Measurements from ENCODE around the gene GNAQ. TPM values are rescaled to one million over a fixed set of nuclear protein-coding genes. Genes with fewer than 3 reads are reported as not detected.

Gene GNAQ
- total RNA-seq, 4 donors from 2014 or later, result 13.1 to 19.7 (median 16.4) TPM

DNA sequence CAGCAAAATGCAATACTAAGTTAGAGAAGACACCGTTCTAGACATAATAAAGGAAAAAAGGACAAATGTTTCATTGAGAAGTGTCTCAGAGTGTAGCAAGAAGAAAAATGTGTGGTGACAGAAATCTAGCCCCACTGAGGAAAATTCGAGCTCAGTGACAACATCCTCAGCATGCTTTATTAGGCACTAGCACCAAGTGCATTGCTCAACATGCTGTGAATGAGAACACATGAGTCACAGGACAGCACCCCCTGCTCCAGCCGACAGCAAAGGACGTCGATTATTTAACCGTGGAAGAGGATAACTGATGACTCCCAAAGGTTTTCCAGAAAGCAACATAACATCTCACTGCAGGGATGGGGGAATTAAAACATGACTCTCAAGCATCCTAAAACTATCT lies 182.7 kb downstream of the GNAQ start:
- no peak overlapping the region for H3K4me3 ChIP-seq (ENCODE audit: low read depth, poor library complexity, severe bottlenecking)
- intact Hi-C loops (cut with DNase I; ENCODE audit: low total_unique reads), result no loop called here
- 40 to 49% methylated on average over 6 of the region's 6 CpGs for WGBS, 2 donors
- DNase-seq (ENCODE audit: low spot score in 2 of 2), result peak; percentile 82 to 93
- TF ChIP-seq POLR2A (IDR thresholded peaks at IDR 0.05), result no peak
- TF ChIP-seq, protein P1, sequence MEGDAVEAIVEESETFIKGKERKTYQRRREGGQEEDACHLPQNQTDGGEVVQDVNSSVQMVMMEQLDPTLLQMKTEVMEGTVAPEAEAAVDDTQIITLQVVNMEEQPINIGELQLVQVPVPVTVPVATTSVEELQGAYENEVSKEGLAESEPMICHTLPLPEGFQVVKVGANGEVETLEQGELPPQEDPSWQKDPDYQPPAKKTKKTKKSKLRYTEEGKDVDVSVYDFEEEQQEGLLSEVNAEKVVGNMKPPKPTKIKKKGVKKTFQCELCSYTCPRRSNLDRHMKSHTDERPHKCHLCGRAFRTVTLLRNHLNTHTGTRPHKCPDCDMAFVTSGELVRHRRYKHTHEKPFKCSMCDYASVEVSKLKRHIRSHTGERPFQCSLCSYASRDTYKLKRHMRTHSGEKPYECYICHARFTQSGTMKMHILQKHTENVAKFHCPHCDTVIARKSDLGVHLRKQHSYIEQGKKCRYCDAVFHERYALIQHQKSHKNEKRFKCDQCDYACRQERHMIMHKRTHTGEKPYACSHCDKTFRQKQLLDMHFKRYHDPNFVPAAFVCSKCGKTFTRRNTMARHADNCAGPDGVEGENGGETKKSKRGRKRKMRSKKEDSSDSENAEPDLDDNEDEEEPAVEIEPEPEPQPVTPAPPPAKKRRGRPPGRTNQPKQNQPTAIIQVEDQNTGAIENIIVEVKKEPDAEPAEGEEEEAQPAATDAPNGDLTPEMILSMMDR (IDR thresholded peaks at IDR 0.05), result no peak

DNA sequence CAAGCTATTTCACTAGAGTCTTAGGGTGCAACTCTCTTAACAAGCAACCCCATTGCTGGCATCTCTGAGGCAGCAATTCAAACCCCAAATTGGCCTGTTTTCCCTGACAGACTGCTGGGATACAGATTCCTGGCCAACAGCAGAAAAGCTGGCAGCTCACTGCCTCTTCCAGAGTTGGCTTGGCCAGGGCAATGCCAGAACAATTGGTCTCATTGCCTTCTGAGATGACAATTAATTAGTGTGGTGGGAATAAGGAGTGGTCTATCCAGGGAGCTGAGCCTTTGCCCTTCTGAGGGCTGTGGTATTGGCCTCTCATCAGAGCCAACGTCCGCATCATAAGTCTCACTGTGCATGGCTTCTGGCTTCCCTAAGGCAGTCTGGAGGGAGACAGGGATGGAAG lies 183.2 kb downstream of the GNAQ start:
- intact Hi-C loops (cut with DNase I; ENCODE audit: low total_unique reads), result no loop called here
- WGBS, 2 donors, result 36 to 65% methylated on average over 2 of the region's 2 CpGs
- no peak for DNase-seq (ENCODE audit: low spot score in 2 of 2)
- TF ChIP-seq, protein P1 (IDR thresholded peaks at IDR 0.05), result no peak
- TF ChIP-seq POLR2A (IDR thresholded peaks at IDR 0.05), result no peak
- no peak overlapping the region for H3K4me3 ChIP-seq (ENCODE audit: low read depth, poor library complexity, severe bottlenecking)

DNA sequence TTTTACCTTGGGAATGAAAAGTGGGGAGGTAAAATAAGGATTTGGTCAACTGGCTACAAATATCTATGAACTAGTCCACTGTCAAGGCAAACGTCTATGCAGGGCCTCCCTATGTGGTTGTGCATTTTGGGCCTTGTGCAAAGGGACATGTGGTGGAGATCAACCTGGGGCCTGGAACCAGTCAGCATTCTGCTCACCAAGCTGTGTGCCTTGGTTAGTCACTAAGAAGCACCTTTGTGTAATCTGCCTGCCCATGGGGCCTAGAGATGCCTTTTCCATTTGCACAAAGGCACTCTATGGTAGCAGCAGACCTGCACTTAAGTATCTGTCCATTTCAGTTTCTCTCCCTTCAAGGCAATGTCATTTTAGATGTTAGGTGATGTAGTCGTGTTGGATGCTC lies 184.0 kb downstream of the GNAQ start:
- intact Hi-C loops (cut with DNase I; ENCODE audit: low total_unique reads), result no loop called here
- H3K4me3 ChIP-seq (ENCODE audit: low read depth, poor library complexity, severe bottlenecking), result no peak overlapping the region
- TF ChIP-seq, protein P1 (IDR thresholded peaks at IDR 0.05), result no peak
- no peak for TF ChIP-seq POLR2A (IDR thresholded peaks at IDR 0.05)
- no peak for DNase-seq (ENCODE audit: low spot score in 2 of 2)
- WGBS, 2 donors, result 69 to 78% methylated on average over 2 of the region's 2 CpGs

DNA sequence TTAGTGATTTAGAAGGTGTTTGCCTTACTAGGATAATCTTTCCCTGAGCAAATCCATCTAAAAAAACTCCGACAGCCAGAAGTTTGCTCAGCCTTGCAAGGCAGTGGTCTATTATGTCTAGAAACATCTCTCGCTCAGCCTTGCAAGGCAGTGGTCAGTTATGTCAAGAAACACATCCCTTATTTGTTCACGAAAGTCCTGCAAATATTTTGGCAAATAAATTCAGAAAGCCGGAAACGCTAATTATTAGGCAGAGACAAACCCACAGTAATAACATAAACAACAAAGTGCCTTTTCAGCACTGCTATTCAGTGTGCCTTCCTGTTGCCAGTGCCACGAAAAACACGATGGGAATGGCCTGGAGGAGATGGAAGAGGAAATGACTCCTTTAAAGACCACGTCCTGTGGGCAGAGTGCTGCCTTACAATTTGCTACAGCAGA lies 184.5 kb downstream of the GNAQ start:
- WGBS, 2 donors, result 63 to 83% methylated on average over 8 of the region's 8 CpGs
- TF ChIP-seq POLR2A (IDR thresholded peaks at IDR 0.05), result no peak
- TF ChIP-seq, protein P1 (IDR thresholded peaks at IDR 0.05), result no peak
- H3K4me3 ChIP-seq (ENCODE audit: low read depth, poor library complexity, severe bottlenecking), result no peak overlapping the region
- DNase-seq (ENCODE audit: low spot score in 2 of 2), result no peak
- intact Hi-C loops (cut with DNase I; ENCODE audit: low total_unique reads), result no loop called here

DNA sequence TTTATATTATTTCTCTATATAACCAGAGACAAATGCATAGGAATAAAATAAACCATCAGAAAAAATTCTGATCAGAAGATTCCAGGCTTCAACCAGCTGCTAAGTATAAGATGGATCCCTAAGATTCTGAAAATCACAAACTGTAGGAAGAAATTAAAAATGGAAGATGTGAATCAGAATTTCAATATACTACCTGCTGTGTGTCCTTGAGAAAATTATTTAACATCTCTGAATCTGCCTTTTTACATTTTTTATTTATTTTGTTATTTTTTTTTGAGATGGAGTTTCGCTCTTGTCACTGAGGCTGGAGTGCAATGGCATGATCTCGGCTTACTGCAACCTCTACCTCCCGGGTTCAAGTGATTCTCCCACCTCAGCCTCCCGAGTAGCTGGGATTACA lies 187.2 kb downstream of the GNAQ start:
- intact Hi-C loops (cut with DNase I; ENCODE audit: low total_unique reads), result no loop called here
- no peak overlapping the region for H3K4me3 ChIP-seq (ENCODE audit: low read depth, poor library complexity, severe bottlenecking)
- TF ChIP-seq POLR2A (IDR thresholded peaks at IDR 0.05), result no peak
- TF ChIP-seq, protein P1 (IDR thresholded peaks at IDR 0.05), result no peak
- DNase-seq (ENCODE audit: low spot score in 2 of 2), result no peak
- WGBS, 2 donors, result 97 to 98% methylated on average over 4 of the region's 4 CpGs

DNA sequence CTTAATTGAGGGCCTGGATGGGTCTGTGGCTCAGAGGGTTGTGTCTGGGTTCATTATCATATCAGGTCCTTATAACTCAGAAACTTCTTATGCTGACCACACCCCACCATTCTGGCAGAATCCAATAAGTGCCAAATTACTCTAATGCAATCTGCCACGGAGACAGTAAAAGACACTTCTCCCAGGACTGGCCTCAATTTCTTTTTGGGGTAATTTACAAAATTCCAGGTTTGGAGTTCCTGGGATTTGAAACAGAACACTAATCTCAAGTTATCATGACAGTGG lies 187.8 kb downstream of the GNAQ start:
- TF ChIP-seq, protein P1 (IDR thresholded peaks at IDR 0.05), result no peak
- no peak for TF ChIP-seq POLR2A (IDR thresholded peaks at IDR 0.05)
- intact Hi-C loops (cut with DNase I; ENCODE audit: low total_unique reads), result no loop called here
- H3K4me3 ChIP-seq (ENCODE audit: low read depth, poor library complexity, severe bottlenecking), result no peak overlapping the region
- 57 to 67% methylated on average over 1 of the region's 1 CpG for WGBS, 2 donors
- no peak for DNase-seq (ENCODE audit: low spot score in 2 of 2)

All from lower leg skin (tissue), 4 donors.